Endothelial cell of umbilical vein (primary cell): ENCODE measurements around the gene UCP1. TPM values are rescaled to one million over a fixed set of nuclear protein-coding genes. Genes with fewer than 3 reads are reported as not detected.

Source experiments
- BruUV-seq: library from RNA; stranded (reverse); fragments of 400-500 nt; replicated peaks from 2 replicates; lab custom pipeline; 2021; lab: Mats Ljungman, UMichigan
- CTCF ChIA-PET: fragments of 300-600, 350-600 bp; sonication (Branson Sonifier 250); formaldehyde crosslinking; loops from one replicate; lab custom pipeline; 2021; ENCODE audit warnings: antibody characterized with exemption, inconsistent platforms; lab: Charles Lee
- POLR2A ChIA-PET: fragments of 300-600, 350-600 bp; sonication (Branson Sonifier 250); formaldehyde crosslinking; loops from one replicate; lab custom pipeline; 2021; ENCODE audit warnings: antibody characterized with exemption, inconsistent platforms; lab: Charles Lee
- DNase-seq: peaks from one replicate; pipeline ENCODE4 v3.0.0-alpha.2; 2011; ENCODE audit warnings: low read depth, low spot score
- FAIRE-seq: peaks from 2 replicates; lab custom pipeline; 2011; peaks lifted over from hg19 to GRCh38; lab: Jason Lieb, UNC
- H2AFZ ChIP-seq: 2 replicates; pipeline ENCODE4 v1.6.0; 2012; ENCODE audit warnings: low read depth, low read length, control low read depth, inconsistent platforms
- H3K27ac ChIP-seq: 2 replicates; pipeline ENCODE4 v1.5.1; 2011; ENCODE audit warnings: low read depth, mild to moderate bottlenecking, control low read depth, low read length, moderate library complexity; ENCODE audit not compliant: insufficient read depth
- H3K27me3 ChIP-seq, 2 experiments: 2 replicates each; pipeline versions ENCODE4 v1.6.0 to v1.6.1; 2011; ENCODE audit warnings: low read length in 2 of 2, mixed read lengths in 1 of 2; ENCODE audit not compliant: control insufficient read depth in 2 of 2, insufficient read depth in 2 of 2
- H3K36me3 ChIP-seq, 2 experiments: 2 replicates in 1 of 2; 3 replicates in 1 of 2; pipeline ENCODE4 v1.5.1; 2011; ENCODE audit warnings: low read length in 2 of 2, mild to moderate bottlenecking in 1 of 2, moderate library complexity in 1 of 2; ENCODE audit not compliant: control insufficient read depth in 2 of 2, insufficient read depth in 2 of 2; ENCODE audit errors: extremely low read depth in 1 of 2
- H3K4me1 ChIP-seq: 3 replicates; pipeline ENCODE4 v1.5.1; 2011; ENCODE audit warnings: mild to moderate bottlenecking, low read length; ENCODE audit not compliant: control insufficient read depth, insufficient read depth; ENCODE audit errors: extremely low read depth
- H3K4me2 ChIP-seq: 2 replicates; pipeline ENCODE4 v1.6.1; 2011; ENCODE audit warnings: low read length, control low read depth, mixed read lengths; ENCODE audit not compliant: insufficient read depth
- H3K4me3 ChIP-seq, 3 experiments: fragments of 200-600 bp in 1 of 3; sonication (generic), shearing (Covaris generic) in 1 of 3; replicated peaks in 1 of 3; 2 replicates each; pipeline ENCODE4 v1.5.1; 2011 to 2016; ENCODE audit warnings: control low read depth in 3 of 3, low read length in 3 of 3, mild to moderate bottlenecking in 2 of 3, inconsistent platforms in 1 of 3, low read depth in 1 of 3, moderate library complexity in 1 of 3; ENCODE audit not compliant: insufficient read depth in 1 of 3
- H3K79me2 ChIP-seq: 2 replicates; pipeline ENCODE4 v1.6.0; 2012; ENCODE audit warnings: low read length, inconsistent platforms; ENCODE audit not compliant: control insufficient read depth, insufficient read depth
- H3K9ac ChIP-seq: replicated peaks from 2 replicates; pipeline ENCODE3; 2011; ENCODE audit warnings: low read length, control low read depth; ENCODE audit not compliant: insufficient read depth; ENCODE audit errors: extremely low read depth
- H3K9me1 ChIP-seq: replicated peaks from 3 replicates; pipeline ENCODE4 v1.6.0; 2011; ENCODE audit warnings: mild to moderate bottlenecking, low read length; ENCODE audit not compliant: control insufficient read depth, insufficient read depth; ENCODE audit errors: extremely low read depth
- H3K9me3 ChIP-seq: replicated peaks from 2 replicates; pipeline ENCODE4 v1.5.1; 2012; ENCODE audit warnings: low read length, inconsistent platforms; ENCODE audit not compliant: control insufficient read depth, insufficient read depth
- H4K20me1 ChIP-seq: replicated peaks from 2 replicates; pipeline ENCODE3; 2011; ENCODE audit warnings: mild to moderate bottlenecking, low read length; ENCODE audit not compliant: control insufficient read depth, insufficient read depth; ENCODE audit errors: extremely low read depth
- EZH2 ChIP-seq: IDR thresholded peaks from 2 replicates; pipeline ENCODE4 v1.6.1; 2012; ENCODE audit warnings: borderline replicate concordance, low read depth, mild to moderate bottlenecking, moderate library complexity, low read length, inconsistent platforms; ENCODE audit not compliant: severe bottlenecking
- FOS ChIP-seq: IDR thresholded peaks from 2 replicates; pipeline ENCODE4 v1.6.1; 2011; ENCODE audit warnings: mild to moderate bottlenecking, low read length, moderate library complexity, borderline replicate concordance; ENCODE audit not compliant: insufficient read depth
- JUN ChIP-seq: IDR thresholded peaks from 2 replicates; pipeline ENCODE4 v1.6.1; 2011; ENCODE audit warnings: borderline replicate concordance, low read depth; ENCODE audit not compliant: insufficient read length, insufficient read depth
- MYC ChIP-seq: IDR thresholded peaks from one replicate; pipeline ENCODE4 v1.6.1; 2011; ENCODE audit warnings: mild to moderate bottlenecking, low read depth, low read length
- POLR2A ChIP-seq: IDR thresholded peaks from 2 replicates; pipeline ENCODE4 v1.6.1; 2012; ENCODE audit warnings: low read depth, mild to moderate bottlenecking, control low read depth, low read length
- dilution Hi-C: fragments of 300-500 bp; cut with MboI; formaldehyde crosslinking; loops from one replicate; pipeline ENCODE4 v1.15.0; 2019; ENCODE audit warnings: low sequenced_read_pairs; ENCODE audit not compliant: extremely low pct_ligation_motif_present
- intact Hi-C: fragments of 100-400 bp; cut with micrococcal nuclease; formaldehyde crosslinking; loops from one replicate; pipeline ENCODE4 v1.10.0; 2022
- polyA plus RNA-seq, 4 experiments: library from polyadenylated mRNA; depleted of rRNA in 3 of 4; stranded (reverse) in 3 of 4; unstranded in 1 of 4; fragments of >200 nt; gene quantifications; 2 replicates each; pipeline versions ENCODE4 v1.2.1 to v1.2.3, GENCODE V29; 2011 to 2012; ENCODE audit warnings: missing spikeins in 1 of 4
- total RNA-seq: library from RNA; stranded (reverse); gene quantifications from 2 replicates; pipeline ENCODE4 v1.2.3, GENCODE V29; 2021
- TF ChIP-seq, protein P1 (sequence below): IDR thresholded peaks from 2 replicates; pipeline ENCODE4 v1.6.1; 2011; ENCODE audit not compliant: insufficient read depth, insufficient read length

UCP1 gene
- total and polyA plus RNA-seq, 2 donors (not counting 3 experiments of a cell fraction or from before 2014, with no cell fraction given): not detected

DNA sequence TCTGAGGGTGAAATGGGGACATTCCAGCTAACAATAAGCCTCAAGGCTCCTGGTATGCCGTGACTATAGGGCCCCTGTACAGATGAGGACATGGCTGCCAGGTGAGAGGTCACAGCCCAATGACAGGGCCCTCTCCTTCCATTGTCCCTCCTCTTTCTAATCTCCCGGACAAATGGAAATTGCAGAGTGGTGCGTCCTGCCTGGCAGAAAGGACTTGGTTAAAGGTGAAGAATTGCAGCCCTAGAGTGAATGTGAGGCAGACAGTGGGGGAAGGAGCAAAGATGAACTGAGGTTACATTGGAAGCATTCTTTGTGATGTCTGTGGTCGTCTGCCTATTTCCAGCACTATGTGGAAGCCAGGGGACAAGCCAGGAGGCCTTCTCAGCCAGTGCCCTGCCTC is 6.7 kb upstream of the UCP1 start:
- FAIRE-seq (no peak), DNase-seq (no peak)
- H2AFZ ChIP-seq: no peak overlapping the region
- intact Hi-C loops: no loop called here
- TF ChIP-seq EZH2 (no peak), MYC (no peak), POLR2A (no peak), JUN (no peak)
- dilution Hi-C loops: no loop called here
- H3K4me2 ChIP-seq: no peak overlapping the region
- no peaks in the 10 kb centered on the region for H3K36me3 ChIP-seq
- no peak overlapping the region for H3K4me3 ChIP-seq
- H4K20me1 ChIP-seq: no peaks in the 10 kb centered on the region
- H3K9me3 ChIP-seq: no peaks in the 10 kb centered on the region
- no peaks in the 10 kb centered on the region for H3K4me1 ChIP-seq
- no peaks in the 10 kb centered on the region for H3K9me1 ChIP-seq
- H3K27ac ChIP-seq: no peak overlapping the region
- H3K79me2 ChIP-seq: no peaks in the 10 kb centered on the region
- H3K27me3 ChIP-seq: peaks cover 41 to 57% of the 10 kb centered on the region in 2 experiments
- H3K9ac ChIP-seq: no peak overlapping the region
- BruUV-seq: no TSS peak
- POLR2A ChIA-PET: no interaction called here
- CTCF ChIA-PET: interaction anchor here (1.1 kb wide), 1 partner anchor 9 kb away, joined by 3 read pairs; no protein-coding TSS in a partner anchor

DNA sequence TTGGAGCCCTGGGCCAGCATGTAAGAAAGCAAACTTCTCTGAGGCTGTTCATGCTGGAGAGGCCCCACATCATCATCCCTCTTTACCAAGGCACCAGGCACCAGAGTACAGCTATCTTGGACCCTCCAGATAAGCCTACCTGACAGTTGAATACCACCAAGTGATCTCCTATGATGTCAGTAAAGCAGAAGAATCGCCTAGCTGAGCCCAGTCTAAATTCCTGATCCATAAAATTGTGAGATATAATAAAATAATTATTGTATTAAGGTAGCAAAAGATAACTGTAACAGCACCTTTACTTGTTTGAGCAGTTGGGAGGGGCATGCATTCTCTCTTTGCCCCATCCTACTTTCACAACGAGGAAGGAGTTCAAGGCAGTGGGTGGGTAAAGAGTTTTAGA is 2.9 kb upstream of the UCP1 start:
- peaks cover 9% of the 10 kb centered on the region for H3K4me1 ChIP-seq
- H3K9me3 ChIP-seq: no peaks in the 10 kb centered on the region
- no TSS peak for BruUV-seq
- CTCF ChIA-PET: no interaction called here
- H2AFZ ChIP-seq: no peak overlapping the region
- H3K9ac ChIP-seq: no peak overlapping the region
- intact Hi-C loops (no loop called here), dilution Hi-C loops (no loop called here)
- no peak overlapping the region for H3K4me3 ChIP-seq
- H3K27me3 ChIP-seq: peaks cover 55 to 68% of the 10 kb centered on the region in 2 experiments
- FAIRE-seq (no peak), DNase-seq (no peak)
- H3K27ac ChIP-seq: no peak overlapping the region
- H3K79me2 ChIP-seq: no peaks in the 10 kb centered on the region
- no peaks in the 10 kb centered on the region for H3K36me3 ChIP-seq
- POLR2A ChIA-PET: no interaction called here
- no peaks in the 10 kb centered on the region for H4K20me1 ChIP-seq
- H3K9me1 ChIP-seq: no peaks in the 10 kb centered on the region
- TF ChIP-seq FOS: no peak
- TF ChIP-seq, protein P1, sequence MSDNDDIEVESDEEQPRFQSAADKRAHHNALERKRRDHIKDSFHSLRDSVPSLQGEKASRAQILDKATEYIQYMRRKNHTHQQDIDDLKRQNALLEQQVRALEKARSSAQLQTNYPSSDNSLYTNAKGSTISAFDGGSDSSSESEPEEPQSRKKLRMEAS: no peak
- no peak for TF ChIP-seq POLR2A
- TF ChIP-seq EZH2: no peak
- no peak overlapping the region for H3K4me2 ChIP-seq
